A673 (cell line): ENCODE data around the gene KCNG1. TPM values are rescaled to one million over a fixed set of nuclear protein-coding genes. Genes with fewer than 3 reads are reported as not detected.

Source experiments
- BruUV-seq: library from RNA; stranded (reverse); fragments of 400-500 nt; replicated peaks from 2 replicates; lab custom pipeline; 2021; lab: Mats Ljungman, UMichigan
- CTCF ChIA-PET: fragments of 300-600 bp; sonication (Branson Sonifier 250); formaldehyde crosslinking; loops from one replicate; lab custom pipeline; 2022; ENCODE audit warnings: antibody characterized with exemption; lab: Charles Lee
- POLR2A ChIA-PET: fragments of 300-600 bp; sonication (Branson Sonifier 250); formaldehyde crosslinking; loops from one replicate; lab custom pipeline; 2022; ENCODE audit warnings: antibody characterized with exemption; ENCODE audit not compliant: low non-redundant PET; lab: Charles Lee
- DNase-seq: peaks from one replicate; pipeline ENCODE4 v3.0.0-alpha.2; 2015; ENCODE audit warnings: low spot score
- H3K27ac ChIP-seq: fragments of 200-600 bp; sonication (generic); 2 replicates; pipeline ENCODE4 v1.5.1; 2016; ENCODE audit warnings: mixed run types, low read depth, mild to moderate bottlenecking, mixed read lengths, antibody characterized with exemption, low read length; ENCODE audit not compliant: poor library complexity, severe bottlenecking
- H3K27me3 ChIP-seq: fragments of 200-600 bp; sonication (generic); replicated peaks from 2 replicates; pipeline ENCODE4 v1.6.1; 2017; ENCODE audit warnings: mixed run types, low read depth, mild to moderate bottlenecking, mixed read lengths, antibody characterized with exemption, low read length; ENCODE audit not compliant: insufficient read depth, poor library complexity
- H3K36me3 ChIP-seq: fragments of 200-600 bp; sonication (generic); 2 replicates; pipeline ENCODE4 v1.6.1; 2016; ENCODE audit warnings: mixed run types, mild to moderate bottlenecking, mixed read lengths, antibody characterized with exemption, low read length; ENCODE audit not compliant: insufficient read depth, poor library complexity, severe bottlenecking
- H3K4me1 ChIP-seq: fragments of 200-600 bp; sonication (generic); 2 replicates; pipeline ENCODE4 v1.6.1; 2017; ENCODE audit warnings: mixed run types, mild to moderate bottlenecking, mixed read lengths, antibody characterized with exemption, low read length; ENCODE audit not compliant: insufficient read depth, poor library complexity, severe bottlenecking
- H3K4me3 ChIP-seq: fragments of 200-600 bp; sonication (generic); 2 replicates; pipeline ENCODE4 v1.5.1; 2016; ENCODE audit warnings: low read depth, mixed run types, mild to moderate bottlenecking, mixed read lengths, low read length; ENCODE audit not compliant: poor library complexity, severe bottlenecking
- H3K9me3 ChIP-seq: fragments of 200-600 bp; sonication (generic); 2 replicates; pipeline ENCODE4 v1.6.1; 2016; ENCODE audit warnings: mixed run types, low read depth, mild to moderate bottlenecking, mixed read lengths, antibody characterized with exemption, low read length; ENCODE audit not compliant: poor library complexity, severe bottlenecking
- CTCF ChIP-seq: fragments of 300-800, 200-600 bp; sonication (generic); conservative IDR thresholded peaks from 2 replicates; pipeline ENCODE4 v1.5.1; 2017; ENCODE audit warnings: low read depth, mild to moderate bottlenecking, antibody characterized with exemption, low read length, moderate library complexity, mixed read lengths
- EZH2 ChIP-seq: fragments of 200-600 bp; sonication (generic); IDR thresholded peaks from 2 replicates; pipeline ENCODE4 v1.6.1; 2017; ENCODE audit warnings: borderline replicate concordance, low read depth, mild to moderate bottlenecking, mixed read lengths, antibody characterized with exemption, low read length; ENCODE audit not compliant: poor library complexity, severe bottlenecking
- intact Hi-C: fragments of 100-400 bp; cut with micrococcal nuclease; formaldehyde crosslinking; loops from one replicate; pipeline ENCODE4 v1.10.0; 2022; ENCODE audit not compliant: unreplicated experiment
- total RNA-seq: library from RNA; stranded (reverse); gene quantifications from 2 replicates; pipeline ENCODE4 v1.2.3, GENCODE V29; 2021

The KCNG1 gene
- total RNA-seq, 1 experiment from 2014 or later: 19.6 TPM

GRCh38 chr20:51061418-51062045 lies 38.6 kb upstream of the KCNG1 start:
- TF ChIP-seq EZH2: no peak
- no peak overlapping the region for H3K4me3 ChIP-seq
- H3K9me3 ChIP-seq: no peaks in the 10 kb centered on the region
- BruUV-seq: no TSS peak
- H3K27me3 ChIP-seq: peaks cover 30% of the 10 kb centered on the region
- POLR2A ChIA-PET: no interaction called here
- DNase-seq: no peak
- no peaks in the 10 kb centered on the region for H3K36me3 ChIP-seq
- intact Hi-C loops: no loop called here
- CTCF ChIA-PET: no interaction called here
- H3K4me1 ChIP-seq: no peaks in the 10 kb centered on the region
- no peak overlapping the region for H3K27ac ChIP-seq

- no peak for TF ChIP-seq EZH2
- TF ChIP-seq CTCF: no peak
- DNase-seq: no peak
- H3K4me3 ChIP-seq: no peak overlapping the region
- no peak overlapping the region for H3K27ac ChIP-seq
- POLR2A ChIA-PET: no interaction called here
- no TSS peak for BruUV-seq
- CTCF ChIA-PET: no interaction called here
- no peaks in the 10 kb centered on the region for H3K9me3 ChIP-seq
- no peaks in the 10 kb centered on the region for H3K4me1 ChIP-seq
- intact Hi-C loops: no loop called here
- H3K36me3 ChIP-seq: no peaks in the 10 kb centered on the region
- peaks cover 26% of the 10 kb centered on the region for H3K27me3 ChIP-seq
These were observed 37.4 kb upstream of the KCNG1 start for GRCh38 chr20:51060301-51060700.

GRCh38 chr20:51059862-51060261 lies 37.0 kb upstream of the KCNG1 start:
- H3K4me3 ChIP-seq: no peak overlapping the region
- intact Hi-C loops: no loop called here
- POLR2A ChIA-PET: no interaction called here
- no peak for TF ChIP-seq EZH2
- TF ChIP-seq CTCF: no peak
- BruUV-seq: no TSS peak
- H3K27ac ChIP-seq: no peak overlapping the region
- H3K27me3 ChIP-seq: peaks cover 30% of the 10 kb centered on the region
- CTCF ChIA-PET: no interaction called here
- no peaks in the 10 kb centered on the region for H3K36me3 ChIP-seq
- no peaks in the 10 kb centered on the region for H3K4me1 ChIP-seq
- H3K9me3 ChIP-seq: no peaks in the 10 kb centered on the region
- no peak for DNase-seq

GRCh38 chr20:51058017-51058416 lies 35.1 kb upstream of the KCNG1 start:
- intact Hi-C loops: no loop called here
- no peak overlapping the region for H3K4me3 ChIP-seq
- ChIA-PET POLR2A (interaction anchor here (0.6 kb wide), 1 partner anchor 24 kb away, joined by 3 read pairs; no protein-coding TSS in a partner anchor), CTCF (no interaction called here)
- TF ChIP-seq CTCF (no peak), EZH2 (no peak)
- H3K27me3 ChIP-seq: peaks cover 32% of the 10 kb centered on the region
- no peaks in the 10 kb centered on the region for H3K4me1 ChIP-seq
- no TSS peak for BruUV-seq
- no peaks in the 10 kb centered on the region for H3K9me3 ChIP-seq
- no peak for DNase-seq
- no peak overlapping the region for H3K27ac ChIP-seq
- H3K36me3 ChIP-seq: no peaks in the 10 kb centered on the region
